Measurements from ENCODE around the gene ASTN1.
A peak's percentile ranks its signal among the peaks of the same experiment; 100 is the strongest.

Gene ASTN1

DNA sequence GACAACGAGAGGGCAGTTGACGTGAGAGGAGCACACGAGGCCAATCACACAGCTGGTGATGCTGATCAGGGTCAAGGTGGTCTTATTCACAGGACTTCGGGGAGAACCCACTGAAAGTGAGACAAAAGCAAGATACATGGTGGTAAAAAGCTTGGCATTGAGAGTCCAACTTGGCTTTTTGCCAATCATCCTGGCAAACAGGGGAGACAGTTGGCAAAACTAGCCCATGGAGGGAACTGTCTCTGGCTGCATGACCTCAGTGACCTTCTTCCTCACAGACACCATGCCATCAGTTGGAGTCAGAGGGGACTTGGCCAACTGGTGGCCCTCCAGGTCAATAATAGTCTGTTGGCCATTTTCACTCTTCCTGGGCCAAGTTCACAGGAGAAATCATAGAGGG lies 139.9 kb downstream of the ASTN1 start:
- no peak for DNase-seq

GRCh38 chr1:177023726-177024125 lies 140.8 kb downstream of the ASTN1 start:
- no peak for DNase-seq

DNA sequence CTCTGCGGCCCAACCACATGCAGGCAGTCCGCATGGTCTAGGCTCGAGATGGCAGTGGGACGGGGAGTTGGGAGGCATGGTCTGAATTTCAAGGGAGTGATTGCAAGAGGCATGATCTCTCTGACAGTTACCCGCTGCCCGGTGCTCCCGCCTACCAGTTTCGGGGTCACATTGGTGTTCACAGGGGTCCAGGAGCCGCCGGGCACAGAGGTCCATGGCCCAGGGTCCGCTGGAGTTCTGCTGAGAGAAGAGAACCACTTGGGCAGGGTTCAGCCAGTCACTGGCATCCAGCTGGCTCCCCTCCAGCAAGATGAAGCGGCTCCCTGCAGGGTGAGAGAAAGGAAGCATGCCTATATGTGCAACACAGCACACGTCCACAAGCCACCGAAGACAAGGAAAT lies 141.3 kb downstream of the ASTN1 start:
- no peak for DNase-seq

GRCh38 chr1:177021687-177022086 lies 142.8 kb downstream of the ASTN1 start:
- DNase-seq, result no peak

DNA sequence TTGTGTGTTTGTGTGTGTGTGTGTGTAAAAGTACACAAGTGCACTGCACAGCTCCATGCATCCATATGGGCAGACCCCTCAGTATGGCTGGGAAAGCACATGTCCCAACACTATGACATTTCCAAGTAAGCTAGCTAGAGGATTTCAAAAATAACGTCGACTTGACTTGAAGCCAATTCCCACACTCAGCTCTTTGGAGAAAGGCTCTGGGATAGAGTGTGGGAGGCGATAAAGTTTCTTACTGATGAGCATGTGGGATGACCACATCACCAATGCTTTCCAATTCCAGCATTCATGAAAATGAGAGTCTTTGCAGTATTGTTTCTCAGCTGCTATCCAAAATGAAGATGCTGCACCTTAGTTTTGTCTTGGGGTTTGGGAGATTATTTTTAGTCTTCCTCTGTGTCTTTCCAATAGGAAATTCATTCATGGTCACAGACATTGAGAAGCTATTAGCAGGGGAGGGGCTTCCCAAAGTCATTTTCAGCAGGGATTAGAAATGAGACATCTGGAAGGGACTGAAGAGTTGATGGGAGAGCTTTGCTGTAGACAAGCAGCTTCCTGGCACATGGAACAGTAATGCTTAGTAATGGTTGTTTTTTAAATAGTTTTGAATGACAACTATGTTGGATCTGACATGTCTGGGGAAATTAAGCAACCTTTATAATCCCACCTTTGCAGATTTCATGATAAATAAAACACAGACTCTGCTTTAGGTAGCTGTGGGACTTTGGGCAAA lies 143.5 kb downstream of the ASTN1 start:
- DNase-seq, result no peak

- DNase-seq, result no peak
These were observed 147.1 kb downstream of the ASTN1 start for GRCh38 chr1:177017287-177017852.

- DNase-seq, result no peak
These were observed 150.2 kb downstream of the ASTN1 start for GRCh38 chr1:177014325-177014724.

DNA sequence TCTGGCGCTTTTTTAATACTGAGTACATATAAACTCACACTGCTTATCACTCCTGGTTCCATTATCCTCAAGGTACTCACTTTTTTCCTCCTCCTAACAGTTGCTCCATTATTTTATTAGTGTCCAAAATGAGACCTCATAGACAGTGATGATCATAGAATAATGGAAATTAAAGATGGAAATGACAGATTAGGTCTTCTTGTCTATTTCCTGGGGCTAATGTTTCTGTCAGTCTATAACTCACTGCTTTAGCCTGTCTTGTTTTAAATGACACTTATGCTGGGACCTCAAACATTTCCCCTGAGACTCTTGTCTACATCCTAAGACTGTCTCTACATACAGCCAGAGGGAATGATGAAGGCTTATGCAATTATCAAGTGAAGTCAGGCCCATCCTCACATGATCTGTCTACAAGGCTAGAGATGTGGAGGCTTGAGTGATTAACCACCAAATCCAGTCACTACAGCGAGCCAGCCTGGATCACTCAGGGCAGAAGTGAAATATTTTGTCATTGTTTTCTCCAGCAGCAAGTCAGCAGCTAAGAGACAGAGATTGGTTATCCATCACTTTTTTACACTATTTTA lies 152.1 kb downstream of the ASTN1 start:
- no peak for DNase-seq

GRCh38 chr1:177011508-177011907 lies 153.0 kb downstream of the ASTN1 start:
- no peak for DNase-seq

DNA sequence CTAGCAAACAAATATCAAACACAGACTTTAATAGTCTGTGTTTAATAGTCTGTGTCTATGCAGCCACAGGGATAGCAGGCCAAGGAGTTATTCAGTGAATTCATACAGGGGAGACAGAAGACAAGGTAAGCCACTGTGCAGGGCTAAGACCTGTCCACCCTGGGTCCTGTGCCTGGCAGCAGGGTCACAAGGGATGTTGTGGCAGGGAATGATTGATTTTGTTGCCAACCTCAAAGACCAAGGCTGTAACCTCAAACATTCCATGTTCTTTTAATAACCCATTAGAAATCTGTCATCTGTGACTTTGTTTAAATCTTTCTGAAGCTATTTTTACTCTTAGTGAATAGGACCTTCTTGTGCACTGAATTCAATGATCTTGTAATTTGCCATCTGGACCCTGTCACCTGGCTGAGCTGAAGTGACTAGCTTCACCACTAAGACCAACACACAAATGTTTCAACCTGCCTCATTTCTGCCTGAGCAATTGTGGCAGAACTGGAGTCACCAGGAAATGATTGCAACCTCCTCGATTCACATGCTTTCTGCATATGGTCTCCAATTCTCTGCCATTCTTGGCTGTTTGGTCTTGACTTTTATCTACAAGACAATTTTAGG lies 154.2 kb downstream of the ASTN1 start:
- DNase-seq, result no peak

DNA sequence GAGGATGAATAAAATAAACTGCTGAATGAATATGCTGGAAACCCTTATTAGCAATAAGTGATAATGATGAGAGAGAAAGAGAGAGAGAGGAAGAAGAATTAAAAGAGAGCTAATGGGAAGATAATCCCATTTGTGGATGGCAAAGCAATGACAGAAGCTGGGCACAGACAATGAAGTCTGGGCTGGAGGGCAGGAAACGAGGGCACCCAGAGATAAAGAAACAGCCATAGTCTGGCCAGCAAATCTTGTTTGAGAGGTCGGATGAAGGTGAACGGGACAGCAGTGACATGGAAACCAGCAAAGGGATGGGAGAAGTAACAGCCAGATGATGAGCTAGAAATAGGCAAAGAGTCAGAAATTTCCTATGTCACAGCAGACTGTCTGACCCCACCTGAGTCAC lies 155.9 kb downstream of the ASTN1 start:
- DNase-seq, result no peak

DNA sequence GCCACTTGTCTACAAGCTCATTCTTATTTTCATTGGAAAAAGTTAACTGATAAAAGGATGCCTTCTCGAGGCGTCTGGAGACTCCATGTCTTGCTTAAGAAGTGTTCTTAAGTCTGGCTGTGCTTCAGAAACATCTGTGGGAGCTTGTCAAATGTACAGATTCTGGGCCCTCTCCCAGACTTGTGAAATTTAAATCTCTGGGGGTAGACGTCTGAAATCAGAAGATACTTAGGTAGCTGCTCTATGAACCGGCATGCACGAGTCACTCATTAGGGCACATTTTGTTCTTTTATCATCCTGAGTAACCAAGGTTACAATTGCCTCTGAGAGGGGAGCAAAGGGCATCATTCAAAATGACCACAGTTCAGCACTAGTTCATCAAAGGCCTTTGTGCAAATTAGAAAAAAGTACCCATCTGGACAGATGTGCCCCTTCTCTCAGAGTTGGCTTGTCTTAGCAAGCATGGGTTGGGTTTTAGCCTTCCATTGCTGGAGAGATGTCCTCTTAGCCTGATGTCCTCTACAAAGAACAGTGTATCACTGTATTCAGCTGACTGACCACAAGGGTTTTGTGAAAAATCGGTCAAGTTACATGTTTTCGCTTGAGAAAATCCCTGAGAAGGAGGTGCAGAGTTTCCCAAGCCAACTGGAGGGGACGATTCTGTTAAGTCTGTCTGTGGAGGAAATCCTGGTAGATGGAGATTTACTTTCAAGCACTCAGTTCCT lies 156.9 kb downstream of the ASTN1 start:
- no peak for DNase-seq

- no peak for DNase-seq
These were observed 161.6 kb downstream of the ASTN1 start for GRCh38 chr1:177002891-177003290.

- no peak for DNase-seq
These were observed 163.0 kb downstream of the ASTN1 start for GRCh38 chr1:177001556-177001955.

GRCh38 chr1:176998183-176998795 lies 166.2 kb downstream of the ASTN1 start:
- peak; percentile 66 for DNase-seq

DNA sequence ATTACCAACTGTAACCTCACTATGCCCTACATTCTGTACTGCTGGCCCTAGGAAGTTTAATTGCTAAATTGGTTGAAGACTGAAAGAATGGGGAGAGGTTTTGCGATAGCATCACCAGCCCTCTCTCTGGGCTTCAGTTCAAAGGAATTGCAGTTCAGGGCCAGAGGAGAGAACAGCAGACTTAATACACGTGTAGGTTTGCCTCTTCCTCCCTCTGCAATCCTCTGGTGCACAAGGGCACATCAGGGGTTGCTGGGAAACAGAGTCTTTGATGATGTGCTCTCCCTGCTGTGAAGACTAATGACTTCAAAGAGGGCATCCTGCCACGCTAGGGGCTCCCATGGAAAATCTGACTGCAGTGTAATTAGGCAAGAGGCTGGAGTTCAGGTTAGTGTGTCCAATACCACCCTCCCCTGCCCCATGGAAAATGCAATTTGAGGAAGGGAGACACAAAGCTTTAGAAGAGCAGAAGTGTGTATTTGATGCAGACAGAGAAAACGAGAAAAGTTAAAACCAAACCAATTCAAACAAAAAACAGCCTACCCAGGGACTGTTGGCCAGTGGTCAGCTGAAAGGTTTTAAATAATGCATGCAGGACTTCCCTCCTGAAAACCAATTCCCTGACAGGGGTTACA lies 167.9 kb downstream of the ASTN1 start:
- DNase-seq, result no peak

DNA sequence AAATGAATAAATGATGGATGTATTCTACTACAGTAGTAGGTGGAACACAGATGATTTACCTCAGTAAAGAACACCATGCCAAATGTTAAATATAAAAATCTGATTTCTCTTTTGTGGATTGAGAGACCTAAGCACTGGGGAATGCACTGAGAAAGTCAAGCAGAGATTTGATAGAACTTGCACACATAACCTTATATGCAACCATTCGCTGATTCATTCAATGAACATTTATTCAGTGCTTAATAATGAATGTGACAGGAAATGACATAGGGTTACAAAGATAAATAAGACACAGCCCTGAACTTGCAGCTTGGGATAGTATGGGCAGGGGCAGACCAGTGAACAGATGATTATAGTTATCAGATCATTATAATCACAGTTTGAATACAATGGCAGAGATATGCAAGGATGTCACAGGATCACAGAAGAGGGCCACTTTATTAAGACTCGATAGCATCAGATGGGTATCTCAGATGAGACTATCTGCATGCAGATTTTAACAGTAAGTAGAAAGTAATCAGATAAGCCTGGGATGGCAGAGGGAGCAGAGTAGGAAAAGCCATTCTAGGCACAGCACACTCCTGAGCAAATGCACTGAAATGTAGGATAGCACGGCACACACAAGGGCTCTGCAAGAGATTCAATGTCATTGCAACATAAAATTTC lies 169.4 kb downstream of the ASTN1 start:
- no peak for DNase-seq

DNA sequence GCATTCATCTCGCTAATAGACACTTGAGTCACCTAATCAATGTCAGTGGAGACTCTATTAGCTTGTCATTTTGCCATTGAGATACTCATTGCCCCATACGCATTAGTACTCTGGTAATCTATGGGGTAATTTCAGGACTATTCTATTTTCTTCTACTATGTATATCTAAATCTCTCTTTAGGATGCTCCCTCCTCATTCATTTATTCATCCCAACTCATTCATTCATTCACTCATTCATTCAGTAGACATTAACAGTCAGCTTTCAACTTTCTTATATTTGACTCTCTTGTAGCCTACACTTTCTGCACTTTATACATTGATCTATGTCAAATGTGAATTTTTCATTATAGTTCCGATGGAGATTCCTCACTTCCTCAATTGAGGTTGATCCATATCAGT lies 170.9 kb downstream of the ASTN1 start:
- no peak for DNase-seq

- no peak for DNase-seq
These were observed 174.8 kb downstream of the ASTN1 start for GRCh38 chr1:176989754-176990153.

- no peak for DNase-seq
These were observed 175.5 kb downstream of the ASTN1 start for GRCh38 chr1:176989023-176989422.

DNA sequence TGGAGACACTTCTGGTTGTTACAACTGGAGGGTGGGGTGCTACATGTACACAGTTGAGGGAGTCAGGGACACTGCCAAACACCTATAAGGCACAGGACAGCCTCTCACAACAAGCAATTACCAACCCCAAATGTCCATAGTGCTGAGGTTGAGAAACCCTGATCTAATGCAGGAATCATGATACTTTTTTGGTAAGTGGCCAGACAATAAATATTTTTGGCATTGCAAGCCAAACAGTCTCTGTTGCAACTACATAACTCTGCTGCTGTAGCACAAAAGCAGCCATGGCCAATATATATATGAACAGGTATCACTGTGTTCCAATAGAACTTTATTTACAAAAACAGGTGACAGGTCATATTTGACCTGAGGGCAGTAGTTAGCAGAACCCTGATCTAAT lies 177.5 kb downstream of the ASTN1 start:
- DNase-seq, result no peak

DNA sequence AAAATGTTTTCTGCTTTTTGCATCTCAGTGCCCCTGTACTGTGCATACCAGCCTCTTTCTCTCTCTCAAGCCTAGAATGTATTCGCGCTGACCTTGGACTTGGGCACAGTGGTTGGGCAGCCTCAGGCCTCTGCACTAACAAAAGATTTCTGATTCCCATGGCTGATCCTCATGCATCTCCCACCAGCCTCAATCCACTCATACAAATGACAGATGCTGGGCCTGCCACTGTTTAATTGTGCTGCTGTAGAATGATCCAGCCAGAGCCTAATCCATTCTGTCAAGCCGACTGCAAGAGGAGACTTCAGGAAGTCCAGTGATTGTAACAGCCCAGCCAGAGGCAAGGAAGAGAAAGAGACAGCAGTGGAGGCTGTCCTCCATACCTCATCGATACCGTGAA lies 180.8 kb downstream of the ASTN1 start:
- no peak for DNase-seq
